Cardiac fibroblast (primary cell): ENCODE results near the gene PDK1.

ENCODE experiments used
- DNase-seq, 2 donors: peaks; one replicate each; pipeline versions ENCODE4 v3.0.0 to v3.0.0-alpha.2; 2010; ENCODE audit warnings: low read depth in 2 of 2
- H3K4me3 ChIP-seq, 2 donors: replicated peaks in 1 of 2; 1 replicate in 1 of 2; 2 replicates in 1 of 2; pipeline ENCODE4 v1.5.1; 2011; ENCODE audit warnings: low read depth in 2 of 2, low read length in 2 of 2, mild to moderate bottlenecking in 2 of 2, moderate library complexity in 1 of 2
- TF ChIP-seq, protein P1 (sequence below): IDR thresholded peaks from one replicate; pipeline ENCODE4 v1.5.1; 2011; ENCODE audit warnings: low read depth, mild to moderate bottlenecking, low read length, inconsistent platforms

Gene PDK1

DNA sequence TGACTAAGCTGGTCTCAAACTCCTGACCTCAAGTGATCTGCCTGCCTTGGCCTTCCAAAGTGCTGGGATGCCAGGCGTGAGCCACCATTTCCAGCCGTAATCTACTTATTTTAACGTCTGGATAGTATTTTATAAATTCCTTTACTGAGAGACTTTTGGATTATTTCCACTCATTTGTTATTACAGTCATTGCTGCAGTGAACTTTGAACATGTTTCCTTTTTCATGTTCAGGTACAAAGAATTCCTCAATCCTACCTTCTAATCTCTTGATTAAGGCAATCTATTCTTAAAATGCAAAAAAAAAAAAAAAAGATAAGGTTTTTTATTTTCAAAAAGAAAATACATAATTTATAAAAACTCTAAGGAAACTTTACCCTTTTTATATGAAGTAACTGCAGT is 78.6 kb downstream of the PDK1 start:
- no peak overlapping the region for H3K4me3 ChIP-seq
- no peak for DNase-seq
- TF ChIP-seq, protein P1, sequence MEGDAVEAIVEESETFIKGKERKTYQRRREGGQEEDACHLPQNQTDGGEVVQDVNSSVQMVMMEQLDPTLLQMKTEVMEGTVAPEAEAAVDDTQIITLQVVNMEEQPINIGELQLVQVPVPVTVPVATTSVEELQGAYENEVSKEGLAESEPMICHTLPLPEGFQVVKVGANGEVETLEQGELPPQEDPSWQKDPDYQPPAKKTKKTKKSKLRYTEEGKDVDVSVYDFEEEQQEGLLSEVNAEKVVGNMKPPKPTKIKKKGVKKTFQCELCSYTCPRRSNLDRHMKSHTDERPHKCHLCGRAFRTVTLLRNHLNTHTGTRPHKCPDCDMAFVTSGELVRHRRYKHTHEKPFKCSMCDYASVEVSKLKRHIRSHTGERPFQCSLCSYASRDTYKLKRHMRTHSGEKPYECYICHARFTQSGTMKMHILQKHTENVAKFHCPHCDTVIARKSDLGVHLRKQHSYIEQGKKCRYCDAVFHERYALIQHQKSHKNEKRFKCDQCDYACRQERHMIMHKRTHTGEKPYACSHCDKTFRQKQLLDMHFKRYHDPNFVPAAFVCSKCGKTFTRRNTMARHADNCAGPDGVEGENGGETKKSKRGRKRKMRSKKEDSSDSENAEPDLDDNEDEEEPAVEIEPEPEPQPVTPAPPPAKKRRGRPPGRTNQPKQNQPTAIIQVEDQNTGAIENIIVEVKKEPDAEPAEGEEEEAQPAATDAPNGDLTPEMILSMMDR: no peak

DNA sequence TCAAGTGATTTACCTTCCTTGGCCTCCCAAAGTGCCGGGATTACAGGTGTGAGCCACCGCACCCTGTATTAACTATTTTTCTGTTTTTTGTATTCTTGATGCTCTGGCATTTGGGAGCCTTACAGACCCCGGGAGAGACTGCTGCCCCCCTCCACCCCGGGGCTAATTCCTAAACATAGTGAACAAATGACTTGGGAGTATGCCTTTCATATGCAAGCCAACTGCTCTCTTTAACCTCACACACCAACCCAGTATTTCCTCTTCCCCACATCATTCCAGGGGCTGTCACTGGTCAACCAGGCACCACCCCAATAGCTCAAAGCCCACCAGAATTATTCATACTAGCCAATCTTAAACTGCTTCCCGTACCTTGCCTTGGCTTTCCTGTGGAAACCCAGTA is 79.7 kb downstream of the PDK1 start:
- H3K4me3 ChIP-seq: no peak overlapping the region
- DNase-seq: no peak
- TF ChIP-seq, protein P1: no peak

DNA sequence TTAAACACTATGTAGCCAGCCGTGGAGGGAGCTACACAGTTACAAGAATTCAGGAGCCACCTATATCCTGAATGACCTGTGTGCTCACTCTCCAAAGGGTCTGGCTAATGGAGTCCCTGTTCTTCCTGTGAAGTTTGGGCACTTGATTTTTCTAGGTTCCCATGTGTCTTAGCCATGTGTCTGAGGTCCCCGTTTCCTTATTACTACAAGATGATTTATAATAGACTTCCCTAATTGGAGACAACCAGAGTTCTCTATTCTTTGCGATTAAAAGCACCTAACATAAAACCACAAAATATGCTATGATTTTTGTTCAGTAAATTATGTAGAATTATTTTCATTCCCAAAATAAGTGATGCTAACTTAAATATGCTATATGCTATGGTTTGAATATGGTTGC is 83.4 kb downstream of the PDK1 start:
- TF ChIP-seq, protein P1: no peak
- no peak for DNase-seq
- no peak overlapping the region for H3K4me3 ChIP-seq

DNA sequence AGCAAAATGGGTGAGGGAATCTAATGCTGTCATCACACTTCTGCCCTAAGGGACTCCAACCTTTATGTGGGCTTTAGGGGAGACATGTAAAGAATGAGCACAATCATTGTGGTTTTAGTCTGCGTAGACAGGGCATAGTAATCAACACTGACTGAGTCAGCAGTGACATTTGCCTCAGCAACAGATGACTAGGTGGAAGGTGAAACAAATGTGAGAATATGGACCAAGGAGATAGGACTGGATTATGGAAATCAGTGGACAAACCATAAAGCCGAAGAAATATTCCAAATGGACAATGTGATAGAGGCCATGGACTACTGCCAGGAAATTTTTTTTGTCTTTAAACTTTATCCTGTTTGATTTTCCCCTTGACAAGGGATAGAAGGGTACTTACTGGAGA is 83.9 kb downstream of the PDK1 start:
- DNase-seq: peak; percentile 65 to 87

DNA sequence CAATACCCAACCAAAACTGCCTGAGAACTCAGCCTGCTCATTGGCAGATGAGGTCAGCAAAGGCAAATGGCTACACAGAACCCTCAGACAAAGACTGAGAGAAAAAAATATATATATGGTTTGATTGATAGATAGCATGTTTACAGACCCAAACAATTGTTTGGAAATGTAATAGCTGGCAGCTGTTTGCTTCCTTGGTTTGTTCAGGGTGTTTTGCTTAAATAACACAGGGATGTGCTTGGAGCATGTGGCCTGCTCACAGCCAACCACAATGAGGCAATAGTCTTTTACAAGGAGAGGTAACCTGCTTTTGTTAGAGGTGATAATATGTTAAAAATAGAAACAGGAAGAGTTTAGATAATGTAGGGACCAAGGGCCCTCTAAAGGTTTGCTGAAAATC is 84.5 kb downstream of the PDK1 start:
- TF ChIP-seq, protein P1: no peak
- DNase-seq: peak in 1 of 2 donors; percentile 36
- no peak overlapping the region for H3K4me3 ChIP-seq

More for the DNA sequence above, 83.9 kb downstream of the PDK1 start:
- TF ChIP-seq, protein P1: no peak
- H3K4me3 ChIP-seq: no peak overlapping the region

DNA sequence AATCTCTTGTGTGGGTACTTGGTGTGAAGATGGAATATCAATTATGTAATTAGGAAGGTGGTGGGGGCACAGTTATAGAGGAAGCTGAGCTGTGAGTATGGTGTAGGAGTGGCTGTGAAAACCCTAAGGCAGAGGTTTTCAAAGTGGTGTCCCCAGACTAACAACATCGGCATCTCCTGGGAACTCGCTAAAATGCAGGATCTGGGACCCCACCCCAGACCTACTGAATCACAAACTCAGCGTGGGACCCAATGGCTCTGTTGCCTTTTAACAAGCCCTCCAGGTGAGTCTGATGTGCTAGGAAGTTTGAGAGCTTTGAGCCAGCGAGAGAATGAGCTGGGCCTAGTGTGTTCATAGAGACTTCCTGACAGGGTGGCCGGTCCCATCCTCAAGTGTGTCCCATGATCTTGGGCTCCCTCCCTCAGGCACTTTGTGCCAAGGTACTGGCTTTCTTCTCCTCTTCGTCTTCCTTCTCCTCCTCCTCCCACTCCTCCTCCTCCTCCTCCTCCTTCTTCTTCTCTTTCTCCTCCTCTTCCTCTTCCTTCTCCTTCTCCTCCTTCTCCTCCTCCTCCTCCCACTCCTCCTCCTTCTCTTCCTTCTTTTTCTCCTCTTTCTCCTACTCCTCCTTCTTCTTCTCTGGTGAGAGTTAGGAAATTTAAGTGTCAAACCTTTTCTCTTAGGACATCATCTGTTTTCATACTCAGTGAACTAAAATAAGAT is 86.6 kb downstream of the PDK1 start:
- TF ChIP-seq, protein P1: no peak
- no peak for DNase-seq
- no peak overlapping the region for H3K4me3 ChIP-seq

DNA sequence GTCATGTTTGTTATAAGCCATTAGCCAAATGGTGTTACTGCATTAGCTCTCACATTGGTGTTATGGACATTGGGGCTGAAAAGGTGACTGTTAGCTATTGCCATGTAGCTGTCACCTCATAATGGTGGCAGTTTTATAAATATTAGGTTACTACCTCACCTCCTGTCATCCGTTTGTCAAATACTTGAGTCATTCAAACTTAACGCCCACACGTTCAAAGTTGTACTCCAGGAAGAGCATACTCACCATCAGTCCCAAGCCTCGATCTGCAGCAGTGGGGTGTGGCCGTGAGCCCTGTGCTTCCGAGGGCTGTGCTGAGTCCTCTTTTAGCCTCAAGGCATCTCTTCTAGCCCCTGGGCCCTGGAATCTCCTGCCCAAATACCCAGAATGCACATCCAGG is 87.3 kb downstream of the PDK1 start:
- TF ChIP-seq, protein P1: no peak
- peak in 1 of 2 donors; percentile 56 for DNase-seq
- H3K4me3 ChIP-seq: no peak overlapping the region
